B cell (primary cell): ENCODE measurements around the gene MYO1B. TPM values are rescaled to one million over a fixed set of nuclear protein-coding genes. Genes with fewer than 3 reads are reported as not detected.

Experiments used
- ATAC-seq: fragments of 200-7000 bp; cut with Tn5 transposase; one replicate; pipeline ENCODE4 v1.10.0; 2021; ENCODE audit warnings: low read depth, mild to moderate bottlenecking, moderate number of reproducible peaks, moderate library complexity
- CTCF ChIA-PET: fragments of 350-600 bp; sonication (Branson Sonifier 250); formaldehyde crosslinking; loops from one replicate; lab custom pipeline; 2021; ENCODE audit warnings: antibody characterized with exemption, inconsistent platforms; lab: Charles Lee
- POLR2A ChIA-PET: fragments of 350-600 bp; sonication (Branson Sonifier 250); formaldehyde crosslinking; loops from one replicate; lab custom pipeline; 2021; ENCODE audit warnings: antibody characterized with exemption; lab: Charles Lee
- DNase-seq: peaks from one replicate; pipeline ENCODE4 v3.0.0; 2013
- H2AFZ ChIP-seq: 2 replicates; pipeline ENCODE4 v1.6.1; 2012; ENCODE audit warnings: mild to moderate bottlenecking, low read depth, low read length; ENCODE audit not compliant: insufficient read depth, poor library complexity, severe bottlenecking
- H3K27ac ChIP-seq, 2 donors: 1 replicate in 1 of 2; 2 replicates in 1 of 2; pipeline ENCODE4 v1.5.1; 2012 to 2013; ENCODE audit warnings: low read length in 2 of 2, mild to moderate bottlenecking in 2 of 2, moderate library complexity in 1 of 2
- H3K27me3 ChIP-seq, 4 experiments: fragments of 200-600 bp in 1 of 4; sonication (generic) in 1 of 4; replicated peaks in 1 of 4; 1 replicate in 2 of 4; 2 replicates in 2 of 4; pipeline versions ENCODE4 v1.6.1 to v1.7.0; 2013 to 2016; ENCODE audit warnings: low read length in 3 of 4, mild to moderate bottlenecking in 2 of 4, mixed read lengths in 1 of 4, moderate library complexity in 1 of 4; ENCODE audit not compliant: insufficient read depth in 4 of 4, control insufficient read depth in 3 of 4; ENCODE audit errors: control extremely low read depth in 1 of 4
- H3K36me3 ChIP-seq, 2 experiments: replicated peaks in 1 of 2; 1 replicate in 1 of 2; 2 replicates in 1 of 2; pipeline versions ENCODE4 v1.6.1 to v1.7.1; 2013; ENCODE audit warnings: low read length in 1 of 2; ENCODE audit not compliant: insufficient read depth in 2 of 2, control insufficient read depth in 1 of 2; ENCODE audit errors: control extremely low read depth in 1 of 2, extremely low read depth in 1 of 2
- H3K4me1 ChIP-seq, 2 donors: fragments of 200-600 bp in 1 of 2; sonication (generic) in 1 of 2; 1 replicate in 1 of 2; 2 replicates in 1 of 2; pipeline versions ENCODE4 v1.5.1 to v1.6.1; 2013 to 2017; ENCODE audit warnings: low read length in 2 of 2; ENCODE audit not compliant: control insufficient read depth in 2 of 2, insufficient read depth in 2 of 2
- H3K4me2 ChIP-seq: replicated peaks from 2 replicates; pipeline ENCODE3; 2012; ENCODE audit warnings: mild to moderate bottlenecking, low read depth, low read length; ENCODE audit not compliant: poor library complexity, severe bottlenecking
- H3K4me3 ChIP-seq, 5 experiments: fragments of 200-600 bp in 1 of 5; sonication (generic) in 1 of 5; 1 replicate in 3 of 5; 2 replicates in 2 of 5; pipeline versions ENCODE4 v1.5.1 to v1.7.0; 2011 to 2016; ENCODE audit warnings: low read length in 4 of 5, mild to moderate bottlenecking in 4 of 5, low read depth in 2 of 5, control low read depth in 1 of 5, moderate library complexity in 1 of 5; ENCODE audit not compliant: insufficient read depth in 1 of 5; ENCODE audit errors: control extremely low read depth in 1 of 5, extremely low read depth in 1 of 5
- H3K79me2 ChIP-seq: fragments of 200-600 bp; sonication (generic); one replicate; pipeline ENCODE4 v1.6.0; 2016; ENCODE audit warnings: low read length; ENCODE audit not compliant: control insufficient read depth, insufficient read depth
- H3K9ac ChIP-seq: fragments of 200-600 bp; sonication (generic); 2 replicates; pipeline ENCODE4 v1.6.1; 2017; ENCODE audit warnings: mild to moderate bottlenecking, low read length, moderate library complexity
- H3K9me3 ChIP-seq, 3 donors: one replicate each; pipeline versions ENCODE4 v1.6.1 to v1.7.1; 2013; ENCODE audit warnings: low read length in 2 of 3; ENCODE audit not compliant: control insufficient read depth in 2 of 3, insufficient read depth in 1 of 3; ENCODE audit errors: control extremely low read depth in 1 of 3
- H4K20me1 ChIP-seq: 2 replicates; pipeline ENCODE4 v1.6.0; 2012; ENCODE audit warnings: mild to moderate bottlenecking, low read length; ENCODE audit not compliant: insufficient read depth, control insufficient read depth, poor library complexity, severe bottlenecking
- H3K27ac Mint-ChIP-seq: one replicate; pipeline ENCODE4 v1.8.0; 2021; ENCODE audit warnings: mixed read lengths
- H3K27me3 Mint-ChIP-seq: one replicate; pipeline ENCODE4 v1.8.0; 2021; ENCODE audit warnings: mixed read lengths
- H3K4me1 Mint-ChIP-seq: one replicate; pipeline ENCODE4 v1.8.0; 2021; ENCODE audit warnings: mixed read lengths
- H3K4me3 Mint-ChIP-seq: one replicate; pipeline ENCODE4 v1.8.0; 2021; ENCODE audit warnings: mixed read lengths
- H3K9me3 Mint-ChIP-seq: one replicate; pipeline ENCODE4 v1.8.0; 2022; ENCODE audit warnings: mixed read lengths; ENCODE audit not compliant: insufficient read depth
- EZH2 ChIP-seq: IDR thresholded peaks from 2 replicates; pipeline ENCODE4 v1.6.1; 2012; ENCODE audit warnings: borderline replicate concordance, low read depth, mild to moderate bottlenecking, moderate library complexity, low read length; ENCODE audit not compliant: insufficient read depth, poor library complexity, severe bottlenecking
- WGBS: methylation state at CpG from one replicate; pipeline ENCODE4 v1.1.5; 2013; ENCODE audit warnings: missing lambda C conversion rate; ENCODE audit not compliant: insufficient coverage; 5-methylcytosine and 5-hydroxymethylcytosine counted together
- intact Hi-C: fragments of 100-400 bp; cut with micrococcal nuclease; formaldehyde crosslinking; loops from one replicate; pipeline ENCODE4 v1.10.0; 2022
- polyA plus RNA-seq: library from polyadenylated mRNA; depleted of rRNA; stranded (reverse); fragments of >200 nt; gene quantifications from 2 replicates; pipeline ENCODE4 v1.2.3, GENCODE V29; 2012
- total RNA-seq, 2 donors: library from RNA; stranded (reverse); fragments of 120-200 nt in 1 of 2; gene quantifications; 1 replicate in 1 of 2; 2 replicates in 1 of 2; pipeline versions ENCODE4 v1.2.3 to v1.2.4, GENCODE V29; 2013 to 2022
- TF ChIP-seq, protein P1 (sequence below): fragments of 200-600 bp; IDR thresholded peaks from one replicate; pipeline ENCODE4 v1.8.0; 2022; ENCODE audit warnings: antibody characterized with exemption, mild to moderate bottlenecking

MYO1B gene
- total and polyA plus RNA-seq, 2 donors (not counting 1 experiment from before 2014, with no cell fraction given): 0.67 to 4.4 TPM

GRCh38 chr2:191394043-191394442, 148.8 kb downstream of the MYO1B start:
- Histone ChIP-seq H3K36me3 (peaks cover 0 to 3% of the 10 kb centered on the region in 2 experiments), H3K27ac (no peak overlapping the region), H3K4me1 (no peaks in the 10 kb centered on the region), H3K79me2 (no peaks in the 10 kb centered on the region), H3K27me3 (no peaks in the 10 kb centered on the region), H3K4me2 (no peak overlapping the region), H3K9me3 (no peaks in the 10 kb centered on the region), H2AFZ (no peak overlapping the region), H4K20me1 (no peaks in the 10 kb centered on the region), H3K9ac (no peak overlapping the region), H3K4me3 (no peak overlapping the region)
- ChIA-PET CTCF (no interaction called here), POLR2A (no interaction called here)
- no peak overlapping the region for H3K27ac Mint-ChIP-seq
- H3K9me3 Mint-ChIP-seq: no peaks in the 10 kb centered on the region
- TF ChIP-seq, protein P1, sequence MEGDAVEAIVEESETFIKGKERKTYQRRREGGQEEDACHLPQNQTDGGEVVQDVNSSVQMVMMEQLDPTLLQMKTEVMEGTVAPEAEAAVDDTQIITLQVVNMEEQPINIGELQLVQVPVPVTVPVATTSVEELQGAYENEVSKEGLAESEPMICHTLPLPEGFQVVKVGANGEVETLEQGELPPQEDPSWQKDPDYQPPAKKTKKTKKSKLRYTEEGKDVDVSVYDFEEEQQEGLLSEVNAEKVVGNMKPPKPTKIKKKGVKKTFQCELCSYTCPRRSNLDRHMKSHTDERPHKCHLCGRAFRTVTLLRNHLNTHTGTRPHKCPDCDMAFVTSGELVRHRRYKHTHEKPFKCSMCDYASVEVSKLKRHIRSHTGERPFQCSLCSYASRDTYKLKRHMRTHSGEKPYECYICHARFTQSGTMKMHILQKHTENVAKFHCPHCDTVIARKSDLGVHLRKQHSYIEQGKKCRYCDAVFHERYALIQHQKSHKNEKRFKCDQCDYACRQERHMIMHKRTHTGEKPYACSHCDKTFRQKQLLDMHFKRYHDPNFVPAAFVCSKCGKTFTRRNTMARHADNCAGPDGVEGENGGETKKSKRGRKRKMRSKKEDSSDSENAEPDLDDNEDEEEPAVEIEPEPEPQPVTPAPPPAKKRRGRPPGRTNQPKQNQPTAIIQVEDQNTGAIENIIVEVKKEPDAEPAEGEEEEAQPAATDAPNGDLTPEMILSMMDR: no peak
- no peak for TF ChIP-seq EZH2
- intact Hi-C loops: no loop called here
- no CpG with 5 or more reads among the region's 2 CpGs for WGBS
- peaks cover 3% of the 10 kb centered on the region for H3K4me1 Mint-ChIP-seq
- no peaks in the 10 kb centered on the region for H3K27me3 Mint-ChIP-seq
- ATAC-seq: no peak
- no peak overlapping the region for H3K4me3 Mint-ChIP-seq
- DNase-seq: no peak

- H3K27ac Mint-ChIP-seq: no peak overlapping the region
- H3K4me2 ChIP-seq: no peak overlapping the region
- no peak for TF ChIP-seq EZH2
- TF ChIP-seq, protein P1: no peak
- WGBS: 96% methylated on average over 2 of the region's 5 CpGs
- no peaks in the 10 kb centered on the region for H3K36me3 ChIP-seq
- intact Hi-C loops: no loop called here
- no peaks in the 10 kb centered on the region for H3K4me1 Mint-ChIP-seq
- H3K4me1 ChIP-seq: no peaks in the 10 kb centered on the region
- H3K27me3 ChIP-seq: no peaks in the 10 kb centered on the region
- H3K27me3 Mint-ChIP-seq: no peaks in the 10 kb centered on the region
- ChIA-PET CTCF (no interaction called here), POLR2A (no interaction called here)
- no peaks in the 10 kb centered on the region for H3K79me2 ChIP-seq
- no peak overlapping the region for H2AFZ ChIP-seq
- H4K20me1 ChIP-seq: no peaks in the 10 kb centered on the region
- H3K9me3 ChIP-seq: no peaks in the 10 kb centered on the region
- H3K4me3 ChIP-seq: no peak overlapping the region
- H3K4me3 Mint-ChIP-seq: no peak overlapping the region
- no peak for ATAC-seq
- H3K9me3 Mint-ChIP-seq: no peaks in the 10 kb centered on the region
- H3K27ac ChIP-seq: no peak overlapping the region
- no peak for DNase-seq
- no peak overlapping the region for H3K9ac ChIP-seq
Measured at GRCh38 chr2:191396794-191397193, 151.6 kb downstream of the MYO1B start.
